ENCODE measurements around the gene RCOR1. TPM values are rescaled to one million over a fixed set of nuclear protein-coding genes. Genes with fewer than 3 reads are reported as not detected.

RCOR1 gene
- total and polyA plus RNA-seq, 2 of the 4 experiments (the other 2 are of a cell fraction): 9.0 to 11.2 TPM

DNA sequence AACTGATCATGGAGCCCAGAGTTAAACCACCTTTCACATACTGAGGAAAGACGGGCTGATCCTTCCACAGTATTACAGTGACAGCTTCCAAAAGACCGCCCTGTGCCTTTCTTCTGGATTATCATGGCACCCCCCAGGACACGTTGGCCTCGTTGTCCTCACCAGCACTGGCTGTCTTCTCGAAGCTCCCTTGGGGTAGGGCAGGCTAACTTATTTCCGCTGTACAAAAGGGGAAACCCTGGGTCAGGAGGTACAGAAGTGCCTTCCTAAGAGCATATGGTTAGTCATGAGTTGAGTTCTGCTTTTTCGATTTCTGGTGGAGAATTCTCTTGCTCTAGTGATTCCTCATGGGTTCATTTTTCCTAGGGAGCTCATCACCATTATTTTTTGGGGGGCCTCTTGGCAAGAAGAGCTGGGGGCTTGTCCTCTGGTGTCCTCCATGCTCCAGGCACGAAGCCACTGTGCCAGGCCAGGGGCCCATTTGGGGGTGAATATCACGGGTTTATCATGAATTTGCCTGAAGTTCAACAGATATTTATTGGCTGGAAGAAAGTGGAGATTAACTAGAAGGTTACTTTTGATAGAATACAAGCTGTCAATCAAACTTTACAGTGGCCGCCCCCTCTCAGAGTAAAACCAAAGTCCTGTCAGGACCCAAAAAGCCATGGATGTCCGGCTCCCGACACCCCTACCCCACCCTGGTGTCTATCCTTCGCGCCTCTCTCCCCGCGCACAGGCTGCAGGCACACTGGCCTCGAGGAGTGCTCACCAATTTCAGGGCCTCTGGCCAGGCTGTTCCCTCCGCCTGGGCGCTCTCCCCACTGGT is 176.0 kb downstream of the RCOR1 start:
- Histone ChIP-seq H3K27ac (ENCODE audit: insufficient read depth, low read length) (no peak overlapping the region), H4K5ac (ENCODE audit: low read depth, low read length) (no peak overlapping the region), H3K79me1 (ENCODE audit: low read depth in 1 of 2, low read length in 2 of 2) (no peaks in the 10 kb centered on the region), H3K14ac (replicated peaks; ENCODE audit: low read depth, low read length) (no peak overlapping the region), H3K4me2 (ENCODE audit: low read depth, low read length) (no peak overlapping the region), H3K4me3 (ENCODE audit: insufficient read depth, low read depth, low read length) (no peak overlapping the region), H3K9ac (ENCODE audit: low read depth, low read length) (no peak overlapping the region), H2AFZ (replicated peaks; ENCODE audit: low read length, poor library complexity) (no peak overlapping the region), H4K91ac (ENCODE audit: insufficient read depth, low read depth, low read length) (no peak overlapping the region), H2AK5ac (ENCODE audit: low read depth, low read length) (no peak overlapping the region), H3K4me1 (ENCODE audit: control insufficient read depth, insufficient read depth, low read length) (no peaks in the 10 kb centered on the region), H3K56ac (ENCODE audit: extremely low read depth, insufficient read depth, low read length) (no peak overlapping the region), H2BK120ac (ENCODE audit: low read depth, low read length) (no peak overlapping the region), H2BK5ac (ENCODE audit: low read depth, low read length, poor library complexity, severe bottlenecking) (no peak overlapping the region), H3K18ac (ENCODE audit: low read depth, low read length) (no peak overlapping the region), H3K23ac (ENCODE audit: low read depth, low read length) (no peak overlapping the region), H2AK9ac (replicated peaks; ENCODE audit: low read depth, low read length, poor library complexity) (no peak overlapping the region), H4K20me1 (ENCODE audit: insufficient read depth, low read length) (no peaks in the 10 kb centered on the region), H3K9me1 (ENCODE audit: insufficient read depth, low read length) (no peaks in the 10 kb centered on the region), H3K36me3 (ENCODE audit: control insufficient read depth, insufficient read depth, low read length) (no peaks in the 10 kb centered on the region), H3K9me3 (ENCODE audit: control insufficient read depth, insufficient read depth, low read length) (no peaks in the 10 kb centered on the region), H4K8ac (ENCODE audit: low read depth in 2 of 2, low read length in 2 of 2) (no peak overlapping the region), H2BK20ac (ENCODE audit: low read depth, low read length) (no peak overlapping the region), H3K4ac (ENCODE audit: low read depth, low read length) (no peak overlapping the region), H3K27me3 (ENCODE audit: control insufficient read depth, insufficient read depth, low read length) (peaks cover 16% of the 10 kb centered on the region), H2BK15ac (ENCODE audit: low read depth, low read length) (no peak overlapping the region)
- dilution Hi-C loops (cut with HindIII; ENCODE audit: low sequenced_read_pairs, unreplicated experiment) (no loop called here), intact Hi-C loops (cut with micrococcal nuclease) (no loop called here), in situ Hi-C loops (cut with MboI; ENCODE audit: low sequenced_read_pairs) (no loop called here)
- 92% methylated on average over 5 of the region's 19 CpGs; no CpG with 5 or more reads in 1 of the 2 experiments for WGBS, 2 experiments (ENCODE audit: extremely low coverage in 2 of 2, insufficient read length in 1 of 2)
- DNase-seq (no peak), ATAC-seq (ENCODE audit: low read depth) (no peak)
- CTCF ChIA-PET: no interaction called here
- no peak for TF ChIP-seq POLR2A (IDR thresholded peaks at IDR 0.05; ENCODE audit: low read depth, low read length)
- TF ChIP-seq CEBPB (IDR thresholded peaks at IDR 0.05; ENCODE audit: low read depth, low read length): no peak
- TF ChIP-seq CHD1 (IDR thresholded peaks at IDR 0.05; ENCODE audit: low read depth, low read length): no peak
- no peak for TF ChIP-seq MXI1 (IDR thresholded peaks at IDR 0.05; ENCODE audit: borderline replicate concordance, low read depth, low read length)
- POLR2A ChIA-PET (ENCODE audit: unreplicated experiment): no interaction called here
- BruUV-seq (replicated peaks): no TSS peak
